Spinal cord (tissue), 10 donors: ENCODE measurements around the gene DHRS7B. TPM values are rescaled to one million over a fixed set of nuclear protein-coding genes. Genes with fewer than 3 reads are reported as not detected.
"Not testable (repeated sequence)": the region's sequence is repeated elsewhere in the genome, so short reads cannot be mapped to it uniquely, and the experiment has no call there.

ENCODE experiments used
- DNase-seq, 6 donors: peaks; one replicate each; pipeline versions ENCODE4 v3.0.0 to v3.0.0-alpha.2; 2013 to 2015; ENCODE audit warnings: low spot score in 6 of 6, low read depth in 4 of 6
- H3K27ac ChIP-seq: one replicate; pipeline ENCODE4 v1.5.1; 2013; ENCODE audit warnings: low read depth, low read length, control low read depth
- H3K27me3 ChIP-seq: one replicate; pipeline ENCODE4 v1.6.1; 2013; ENCODE audit warnings: low read length; ENCODE audit not compliant: control insufficient read depth, insufficient read depth
- H3K36me3 ChIP-seq: one replicate; pipeline ENCODE4 v1.6.1; 2013; ENCODE audit warnings: low read length; ENCODE audit not compliant: control insufficient read depth, insufficient read depth
- H3K4me1 ChIP-seq: one replicate; pipeline ENCODE4 v1.6.1; 2013; ENCODE audit warnings: low read length; ENCODE audit not compliant: control insufficient read depth, insufficient read depth
- H3K4me3 ChIP-seq: one replicate; pipeline ENCODE4 v1.5.1; 2013; ENCODE audit warnings: low read depth, low read length, control low read depth
- H3K9me3 ChIP-seq: one replicate; pipeline ENCODE4 v1.6.1; 2013; ENCODE audit warnings: low read length; ENCODE audit not compliant: control insufficient read depth, insufficient read depth
- WGBS: methylation state at CpG from one replicate; pipeline ENCODE4 v1.1.5; 2013; ENCODE audit warnings: missing lambda C conversion rate; ENCODE audit not compliant: insufficient coverage; 5-methylcytosine and 5-hydroxymethylcytosine counted together
- long read RNA-seq, 4 donors: transcript quantifications; one replicate each; lab custom pipeline, GENCODE V29; 2026
- polyA plus RNA-seq, 2 donors: library from polyadenylated mRNA; unstranded; fragments of 120-200 nt; gene quantifications; one replicate each; pipeline ENCODE4 v1.2.1, GENCODE V29; 2013; ENCODE audit not compliant: insufficient read length in 2 of 2
- total RNA-seq, 2 donors: library from RNA; depleted of rRNA in 1 of 2; stranded (reverse); fragments of 120-200 nt in 1 of 2; fragments of >200 nt in 1 of 2; gene quantifications; one replicate each; pipeline versions ENCODE4 v1.2.3 to v1.2.4, GENCODE V29; 2013 to 2014
- donor health status: healthy.

Gene DHRS7B
- 10 to 100 TPM; 20.3 to 43.2 TPM for total RNA-seq
- 10 to 100 TPM; 31.2 to 32.5 TPM for polyA plus RNA-seq
- long read RNA-seq, donor 1, transcript DHRS7B-202 (7 exons, 2,175 nt), result major isoform, 5 of 13 reads
- long read RNA-seq, donor 1, partial matches to known transcripts, result 6 of 13 reads
- long read RNA-seq, donor 1, other reads (novel, unspliced or antisense), result 0 of 13 reads
- long read RNA-seq, donor 2, partial matches to known transcripts, result 0 of 23 reads
- long read RNA-seq, donor 2, other reads (novel, unspliced or antisense), result 18 of 23 reads
- long read RNA-seq, donor 3, partial matches to known transcripts, result 0 of 3 reads
- long read RNA-seq, donor 3, other reads (novel, unspliced or antisense), result 0 of 3 reads
- long read RNA-seq, donor 4, transcript DHRS7B-202 (7 exons, 2,175 nt), result major isoform, 9 of 30 reads
- long read RNA-seq, donor 4, partial matches to known transcripts, result 12 of 30 reads
- long read RNA-seq, donor 4, other reads (novel, unspliced or antisense), result 5 of 30 reads

GRCh38 chr17:21126645-21127508 is at the start of gene DHRS7B:
TSS of gene DHRS7B (plus strand) at chr17:21126964. CDS start at chr17:21126972, 8 bp downstream.
- H3K4me1 ChIP-seq, result no peaks in the 10 kb centered on the region
- WGBS, result under 1% methylated on average over 66 of the region's 66 CpGs
- peak within 1 kb of the TSS; percentile 78 for H3K27ac ChIP-seq
- peak within 1 kb of the TSS; percentile 83 for H3K4me3 ChIP-seq
- no peaks in the 10 kb centered on the region for H3K27me3 ChIP-seq
- peak; percentile 91 to 99 (median 94) for DNase-seq
- H3K9me3 ChIP-seq, result no peaks in the 10 kb centered on the region
- no peaks in the 10 kb centered on the region for H3K36me3 ChIP-seq

- no peaks in the 10 kb centered on the region for H3K36me3 ChIP-seq
- no peaks in the 10 kb centered on the region for H3K9me3 ChIP-seq
- H3K27ac ChIP-seq, result no peak overlapping the region
- H3K27me3 ChIP-seq, result no peaks in the 10 kb centered on the region
- 78% methylated on average over 2 of the region's 2 CpGs for WGBS
- no peak for DNase-seq
- peaks cover 34% of the 10 kb centered on the region for H3K4me1 ChIP-seq
- no peak overlapping the region for H3K4me3 ChIP-seq
These were observed 49.5 kb upstream of the DHRS7B start for GRCh38 chr17:21077281-21077680.

DNA sequence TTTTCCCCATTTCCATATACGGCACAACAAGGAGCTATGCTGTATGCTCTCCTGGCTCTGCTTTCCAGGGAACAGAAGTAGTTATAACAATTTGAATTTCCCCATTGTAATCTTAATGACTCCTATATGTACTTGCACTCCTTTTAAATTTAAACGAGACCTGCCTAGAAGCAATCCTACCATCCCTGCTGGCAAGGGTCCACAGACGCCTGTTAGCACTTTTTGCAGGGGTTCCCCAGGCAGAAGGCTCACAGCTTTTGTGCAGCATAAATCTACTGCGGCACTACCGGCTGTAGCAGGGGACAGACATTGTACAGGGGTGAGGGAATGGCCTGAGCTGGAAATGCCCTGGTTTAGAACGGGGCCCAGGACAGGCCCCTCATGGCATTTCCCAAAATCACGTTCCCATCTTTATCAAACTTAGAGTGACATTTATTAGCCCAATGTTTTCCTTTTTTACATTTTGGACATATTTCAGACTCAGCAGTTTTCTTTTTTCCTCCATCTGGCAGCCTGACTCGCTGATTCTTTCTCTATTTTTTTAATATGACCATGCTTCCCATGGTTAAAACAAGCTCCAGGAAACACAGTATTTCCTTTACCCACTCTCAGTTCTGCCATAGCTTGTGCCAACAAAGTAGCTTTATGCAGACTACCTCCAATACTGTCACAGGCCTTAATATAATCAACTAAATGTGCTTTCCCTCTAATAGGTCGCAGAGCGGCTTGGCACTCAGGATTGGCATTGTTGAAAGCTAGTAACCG is 48.6 kb upstream of the DHRS7B start:
- peaks cover 27% of the 10 kb centered on the region for H3K4me1 ChIP-seq
- WGBS, result 8% methylated on average over 6 of the region's 11 CpGs
- no peaks in the 10 kb centered on the region for H3K27me3 ChIP-seq
- no peaks in the 10 kb centered on the region for H3K9me3 ChIP-seq
- peak in 3 of 6 donors; percentile 36 to 89 (median 79) for DNase-seq
- H3K36me3 ChIP-seq, result no peaks in the 10 kb centered on the region
- no peak overlapping the region for H3K4me3 ChIP-seq
- H3K27ac ChIP-seq, result no peak overlapping the region

GRCh38 chr17:21079196-21079595 is 47.6 kb upstream of the DHRS7B start:
- Histone ChIP-seq H3K4me3 (no peak overlapping the region), H3K9me3 (no peaks in the 10 kb centered on the region), H3K36me3 (no peaks in the 10 kb centered on the region), H3K27ac (no peak overlapping the region), H3K27me3 (no peaks in the 10 kb centered on the region), H3K4me1 (peaks cover 27% of the 10 kb centered on the region)
- DNase-seq, result no peak
- WGBS, result 62% methylated on average over 4 of the region's 7 CpGs

DNA sequence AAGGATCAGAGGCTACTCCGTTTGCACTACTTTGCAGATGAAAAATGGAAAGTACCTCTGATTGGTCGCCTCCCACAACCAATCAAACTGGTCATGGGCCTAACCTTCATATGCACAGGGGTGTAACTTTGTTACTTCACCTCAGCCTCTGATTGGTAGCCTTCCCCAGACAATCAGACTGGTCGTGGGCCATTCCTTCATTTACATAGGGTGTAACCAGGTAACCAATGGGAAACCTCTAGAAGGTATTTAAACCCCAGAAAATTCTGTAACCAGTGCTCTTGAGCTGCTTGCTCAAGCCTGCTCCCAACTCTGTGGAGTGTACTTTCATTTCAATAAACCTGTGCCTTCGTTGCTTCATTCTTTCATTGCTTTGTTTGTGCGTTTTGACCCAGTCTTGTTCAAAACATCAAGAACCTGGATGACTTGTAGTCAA is 44.7 kb upstream of the DHRS7B start:
- Histone ChIP-seq H3K9me3 (no peaks in the 10 kb centered on the region), H3K4me3 (no peak overlapping the region), H3K4me1 (peaks cover 9% of the 10 kb centered on the region), H3K36me3 (peaks cover 4% of the 10 kb centered on the region), H3K27ac (no peak overlapping the region), H3K27me3 (no peaks in the 10 kb centered on the region)
- WGBS, result 93% methylated on average over 5 of the region's 5 CpGs
- no peak for DNase-seq

GRCh38 chr17:21085280-21085679 is 41.5 kb upstream of the DHRS7B start:
- not testable (repeated sequence) for H3K27ac ChIP-seq, H3K27me3 ChIP-seq, H3K4me1 ChIP-seq, DNase-seq, H3K4me3 ChIP-seq, H3K36me3 ChIP-seq, H3K9me3 ChIP-seq
- 100% methylated on average over 1 of the region's 1 CpG for WGBS

- no peaks in the 10 kb centered on the region for H3K9me3 ChIP-seq
- no peak for DNase-seq
- WGBS, result 87% methylated on average over 30 of the region's 32 CpGs
- no peaks in the 10 kb centered on the region for H3K4me1 ChIP-seq
- H3K4me3 ChIP-seq, result no peak overlapping the region
- H3K36me3 ChIP-seq, result peaks cover 4% of the 10 kb centered on the region
- no peak overlapping the region for H3K27ac ChIP-seq
- no peaks in the 10 kb centered on the region for H3K27me3 ChIP-seq
These were observed 41.1 kb upstream of the DHRS7B start for GRCh38 chr17:21085707-21086106.

DNA sequence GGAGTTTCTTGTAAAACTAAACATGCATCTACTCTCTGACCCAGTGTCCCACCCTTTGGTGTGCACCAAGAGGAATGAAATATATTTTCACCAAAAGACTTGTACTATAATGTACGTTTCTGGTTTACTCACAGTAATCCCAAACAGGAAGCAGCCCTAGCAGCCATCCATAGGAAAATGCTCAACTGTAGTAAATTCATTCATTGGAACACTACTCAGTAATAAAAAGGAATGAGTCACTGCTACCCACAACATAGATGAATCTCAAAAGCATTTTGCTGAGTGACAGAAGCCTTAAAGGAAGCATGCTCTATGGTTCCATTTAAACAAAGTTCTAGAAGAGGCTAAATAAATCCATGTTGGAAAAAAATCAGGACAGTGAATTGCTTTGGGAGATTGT is 37.6 kb upstream of the DHRS7B start:
- H3K4me3 ChIP-seq, result no peak overlapping the region

More for the DNA sequence above, 37.6 kb upstream of the DHRS7B start:
- 100% methylated on average over 1 of the region's 1 CpG for WGBS
- no peak for DNase-seq
- Histone ChIP-seq H3K27me3 (no peaks in the 10 kb centered on the region), H3K27ac (no peak overlapping the region), H3K9me3 (no peaks in the 10 kb centered on the region), H3K36me3 (peaks cover 4% of the 10 kb centered on the region), H3K4me1 (peaks cover 4% of the 10 kb centered on the region)
